ENCODE results near the gene BCL6B. TPM values are rescaled to one million over a fixed set of nuclear protein-coding genes. Genes with fewer than 3 reads are reported as not detected.

BCL6B gene
- total RNA-seq, 1 donor from 2014 or later = 13.4 TPM

DNA sequence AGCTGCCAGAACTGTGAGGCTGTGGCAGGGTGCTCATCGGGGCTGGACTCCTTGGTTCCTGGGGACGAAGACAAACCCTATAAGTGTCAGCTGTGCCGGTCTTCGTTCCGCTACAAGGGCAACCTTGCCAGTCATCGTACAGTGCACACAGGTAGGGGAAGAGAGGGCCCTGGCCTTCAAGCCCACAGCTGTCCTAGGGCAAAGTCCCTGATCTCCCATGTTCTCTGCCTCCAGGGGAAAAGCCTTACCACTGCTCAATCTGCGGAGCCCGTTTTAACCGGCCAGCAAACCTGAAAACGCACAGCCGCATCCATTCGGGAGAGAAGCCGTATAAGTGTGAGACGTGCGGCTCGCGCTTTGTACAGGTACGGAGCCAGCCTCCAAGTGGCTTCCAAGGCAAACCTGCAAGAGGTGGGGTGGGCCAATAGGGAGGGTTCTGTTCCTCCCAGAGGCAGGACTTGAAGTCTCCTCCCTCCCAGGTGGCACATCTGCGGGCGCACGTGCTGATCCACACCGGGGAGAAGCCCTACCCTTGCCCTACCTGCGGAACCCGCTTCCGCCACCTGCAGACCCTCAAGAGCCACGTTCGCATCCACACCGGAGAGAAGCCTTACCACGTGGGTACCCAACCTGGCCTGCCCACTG lies 3.7 kb downstream of the BCL6B start:
- intact Hi-C loops (cut with DNase I) = no loop called here
- H3K4me1 ChIP-seq = peaks cover 56% of the 10 kb centered on the region
- DNase-seq (no peak), ATAC-seq (no peak)
- TF ChIP-seq, protein P1, sequence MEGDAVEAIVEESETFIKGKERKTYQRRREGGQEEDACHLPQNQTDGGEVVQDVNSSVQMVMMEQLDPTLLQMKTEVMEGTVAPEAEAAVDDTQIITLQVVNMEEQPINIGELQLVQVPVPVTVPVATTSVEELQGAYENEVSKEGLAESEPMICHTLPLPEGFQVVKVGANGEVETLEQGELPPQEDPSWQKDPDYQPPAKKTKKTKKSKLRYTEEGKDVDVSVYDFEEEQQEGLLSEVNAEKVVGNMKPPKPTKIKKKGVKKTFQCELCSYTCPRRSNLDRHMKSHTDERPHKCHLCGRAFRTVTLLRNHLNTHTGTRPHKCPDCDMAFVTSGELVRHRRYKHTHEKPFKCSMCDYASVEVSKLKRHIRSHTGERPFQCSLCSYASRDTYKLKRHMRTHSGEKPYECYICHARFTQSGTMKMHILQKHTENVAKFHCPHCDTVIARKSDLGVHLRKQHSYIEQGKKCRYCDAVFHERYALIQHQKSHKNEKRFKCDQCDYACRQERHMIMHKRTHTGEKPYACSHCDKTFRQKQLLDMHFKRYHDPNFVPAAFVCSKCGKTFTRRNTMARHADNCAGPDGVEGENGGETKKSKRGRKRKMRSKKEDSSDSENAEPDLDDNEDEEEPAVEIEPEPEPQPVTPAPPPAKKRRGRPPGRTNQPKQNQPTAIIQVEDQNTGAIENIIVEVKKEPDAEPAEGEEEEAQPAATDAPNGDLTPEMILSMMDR (IDR thresholded peaks at IDR 0.05) = no peak
- H3K36me3 ChIP-seq = no peaks in the 10 kb centered on the region
- H3K27me3 ChIP-seq (ENCODE audit: low read depth) = no peaks in the 10 kb centered on the region
- H3K27ac ChIP-seq = peak overlapping the region; percentile 53
- no peaks in the 10 kb centered on the region for H3K9me3 ChIP-seq
- H3K4me3 ChIP-seq = no peak overlapping the region

GRCh38 chr17:7027335-7027734 lies 4.5 kb downstream of the BCL6B start:
- H3K4me1 ChIP-seq = peaks cover 48% of the 10 kb centered on the region
- H3K27me3 ChIP-seq (ENCODE audit: low read depth) = no peaks in the 10 kb centered on the region
- DNase-seq = no peak
- intact Hi-C loops (cut with DNase I) = no loop called here
- ATAC-seq = no peak
- H3K9me3 ChIP-seq = no peaks in the 10 kb centered on the region
- H3K4me3 ChIP-seq = no peak overlapping the region
- TF ChIP-seq, protein P1 (IDR thresholded peaks at IDR 0.05) = no peak
- no peaks in the 10 kb centered on the region for H3K36me3 ChIP-seq
- H3K27ac ChIP-seq = peak overlapping the region; percentile 53

DNA sequence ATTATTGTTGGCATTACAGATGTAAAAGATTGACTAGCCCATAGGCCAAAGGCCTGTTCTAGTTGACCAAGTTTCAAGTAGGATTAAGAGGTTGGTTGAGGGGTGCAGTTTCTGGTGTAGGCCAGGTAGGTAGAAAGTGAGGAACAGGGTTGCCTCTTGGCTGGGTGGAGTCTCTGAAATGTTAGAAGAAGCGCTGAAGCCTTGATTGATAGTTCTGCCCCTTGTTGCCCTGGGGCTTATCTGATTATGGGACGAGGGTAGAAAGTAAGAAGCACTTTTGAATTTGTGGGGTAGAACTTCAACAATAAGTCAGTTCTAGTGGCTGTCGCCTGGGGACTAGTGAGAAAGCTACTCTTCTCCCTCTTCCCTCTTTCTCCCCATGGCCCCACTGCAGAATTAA lies 6.2 kb downstream of the BCL6B start:
- no peak for ATAC-seq
- H3K36me3 ChIP-seq = no peaks in the 10 kb centered on the region
- H3K4me3 ChIP-seq = no peak overlapping the region
- no peak for DNase-seq
- intact Hi-C loops (cut with DNase I) = no loop called here
- H3K9me3 ChIP-seq = no peaks in the 10 kb centered on the region
- H3K27me3 ChIP-seq (ENCODE audit: low read depth) = no peaks in the 10 kb centered on the region
- peak overlapping the region; percentile 64 for H3K27ac ChIP-seq
- TF ChIP-seq, protein P1 (IDR thresholded peaks at IDR 0.05) = no peak
- H3K4me1 ChIP-seq = peaks cover 42% of the 10 kb centered on the region

GRCh38 chr17:7029659-7030058 lies 6.8 kb downstream of the BCL6B start:
- H3K36me3 ChIP-seq = no peaks in the 10 kb centered on the region
- H3K4me1 ChIP-seq = peaks cover 47% of the 10 kb centered on the region
- no peaks in the 10 kb centered on the region for H3K27me3 ChIP-seq (ENCODE audit: low read depth)
- ATAC-seq = peak; percentile 40 to 47
- intact Hi-C loops (cut with DNase I) = no loop called here
- TF ChIP-seq, protein P1 (IDR thresholded peaks at IDR 0.05) = no peak
- H3K27ac ChIP-seq = peak overlapping the region; percentile 64
- H3K9me3 ChIP-seq = no peaks in the 10 kb centered on the region
- no peak overlapping the region for H3K4me3 ChIP-seq
- DNase-seq = no peak

- Histone ChIP-seq H3K27me3 (ENCODE audit: low read depth) (no peaks in the 10 kb centered on the region), H3K4me1 (peaks cover 31% of the 10 kb centered on the region), H3K4me3 (peak overlapping the region; percentile 76), H3K9me3 (no peaks in the 10 kb centered on the region), H3K36me3 (no peaks in the 10 kb centered on the region), H3K27ac (peak overlapping the region; percentile 88)
- DNase-seq (no peak), ATAC-seq (peak; percentile 25 to 32)
- intact Hi-C loops (cut with DNase I) = no loop called here
- TF ChIP-seq, protein P1 (IDR thresholded peaks at IDR 0.05) = no peak
Observed at GRCh38 chr17:7034955-7035590, 12.2 kb downstream of the BCL6B start.

All from lower lobe of right lung (tissue), 2 donors.